CD14-positive monocyte (primary cell): ENCODE data around the gene TTC28. TPM values are rescaled to one million over a fixed set of nuclear protein-coding genes. Genes with fewer than 3 reads are reported as not detected.
A peak's percentile ranks its signal among the peaks of the same experiment; 100 is the strongest.

ENCODE experiments used
- DNase-seq, 3 donors: peaks; one replicate each; pipeline ENCODE4 v3.0.0-alpha.2; 2011 to 2022
- H2AFZ ChIP-seq: 2 replicates; pipeline ENCODE4 v1.6.0; 2012; ENCODE audit warnings: mild to moderate bottlenecking, low read depth, low read length, inconsistent platforms; ENCODE audit not compliant: insufficient read depth, poor library complexity, severe bottlenecking
- H3K27ac ChIP-seq, 2 donors: 1 replicate in 1 of 2; 2 replicates in 1 of 2; pipeline ENCODE4 v1.5.1; 2012 to 2013; ENCODE audit warnings: low read length in 2 of 2, control low read depth in 1 of 2, inconsistent platforms in 1 of 2, low read depth in 1 of 2, mild to moderate bottlenecking in 1 of 2
- H3K27me3 ChIP-seq, 2 donors: one replicate each; pipeline versions ENCODE4 v1.6.0 to v1.6.1; 2011 to 2013; ENCODE audit warnings: low read length in 2 of 2; ENCODE audit not compliant: control insufficient read depth in 2 of 2, insufficient read depth in 2 of 2
- H3K36me3 ChIP-seq, 2 donors: replicated peaks in 1 of 2; 1 replicate in 1 of 2; 2 replicates in 1 of 2; pipeline versions ENCODE4 v1.5.1 to v1.6.1; 2012 to 2013; ENCODE audit warnings: low read length in 2 of 2, control low read depth in 1 of 2, inconsistent platforms in 1 of 2, mild to moderate bottlenecking in 1 of 2; ENCODE audit not compliant: insufficient read depth in 2 of 2, control insufficient read depth in 1 of 2
- H3K4me1 ChIP-seq, 2 donors: 1 replicate in 1 of 2; 2 replicates in 1 of 2; pipeline versions ENCODE4 v1.5.1 to v1.6.1; 2012 to 2013; ENCODE audit warnings: low read length in 2 of 2, control low read depth in 1 of 2, inconsistent platforms in 1 of 2, mild to moderate bottlenecking in 1 of 2, moderate library complexity in 1 of 2; ENCODE audit not compliant: insufficient read depth in 2 of 2, control insufficient read depth in 1 of 2
- H3K4me2 ChIP-seq: replicated peaks from 2 replicates; pipeline ENCODE3; 2012; ENCODE audit warnings: low read length, moderate library complexity, mild to moderate bottlenecking; ENCODE audit not compliant: poor library complexity, severe bottlenecking; ENCODE audit errors: extremely low read depth
- H3K4me3 ChIP-seq, 3 experiments: fragments of 200-600 bp in 1 of 3; sonication (generic) in 1 of 3; replicated peaks in 1 of 3; 1 replicate in 2 of 3; 2 replicates in 1 of 3; pipeline ENCODE4 v1.5.1; 2011 to 2013; ENCODE audit warnings: low read length in 3 of 3, mild to moderate bottlenecking in 3 of 3, control low read depth in 2 of 3, low read depth in 2 of 3, inconsistent platforms in 1 of 3, moderate library complexity in 1 of 3
- H3K79me2 ChIP-seq: 2 replicates; pipeline ENCODE4 v1.6.0; 2012; ENCODE audit warnings: mild to moderate bottlenecking, control low read depth, inconsistent platforms, low read length, moderate library complexity; ENCODE audit not compliant: insufficient read depth
- H3K9ac ChIP-seq: 2 replicates; pipeline ENCODE4 v1.6.0; 2017; ENCODE audit warnings: low read length, mild to moderate bottlenecking; ENCODE audit not compliant: insufficient read depth, poor library complexity, severe bottlenecking
- H3K9me3 ChIP-seq, 2 donors: replicated peaks in 1 of 2; 1 replicate in 1 of 2; 2 replicates in 1 of 2; pipeline versions ENCODE4 v1.5.1 to v1.6.1; 2012 to 2013; ENCODE audit warnings: low read length in 2 of 2, control low read depth in 1 of 2; ENCODE audit not compliant: control insufficient read depth in 1 of 2, insufficient read depth in 1 of 2
- H4K20me1 ChIP-seq: 2 replicates; pipeline ENCODE4 v1.6.0; 2012; ENCODE audit warnings: mild to moderate bottlenecking, low read length, control low read depth, moderate library complexity; ENCODE audit not compliant: insufficient read depth
- H3K27ac Mint-ChIP-seq, 7 donors: one replicate each; pipeline ENCODE4 v1.8.0; 2020; ENCODE audit warnings: mild to moderate bottlenecking in 7 of 7, mixed read lengths in 7 of 7, moderate library complexity in 6 of 7, inconsistent platforms in 2 of 7
- H3K27me3 Mint-ChIP-seq, 3 donors: one replicate each; pipeline ENCODE4 v1.8.0; 2021 to 2022; ENCODE audit warnings: low read depth in 3 of 3, mild to moderate bottlenecking in 3 of 3, mixed read lengths in 3 of 3, moderate library complexity in 3 of 3, inconsistent platforms in 1 of 3
- H3K36me3 Mint-ChIP-seq, 2 donors: one replicate each; pipeline ENCODE4 v1.8.0; 2020; ENCODE audit warnings: mixed read lengths in 2 of 2, inconsistent platforms in 1 of 2, mild to moderate bottlenecking in 1 of 2
- H3K4me1 Mint-ChIP-seq: one replicate; pipeline ENCODE4 v1.8.0; 2020; ENCODE audit warnings: mild to moderate bottlenecking, mixed read lengths
- H3K4me3 Mint-ChIP-seq, 2 donors: one replicate each; pipeline ENCODE4 v1.8.0; 2020; ENCODE audit warnings: mild to moderate bottlenecking in 2 of 2, mixed read lengths in 2 of 2, moderate library complexity in 1 of 2
- H3K9me3 Mint-ChIP-seq, 7 donors: one replicate each; pipeline ENCODE4 v1.8.0; 2020 to 2022; ENCODE audit warnings: mixed read lengths in 7 of 7, mild to moderate bottlenecking in 6 of 7, moderate library complexity in 6 of 7, inconsistent platforms in 2 of 7
- WGBS: methylation state at CpG from one replicate; pipeline ENCODE4 v1.1.5; 2013; ENCODE audit warnings: missing lambda C conversion rate; ENCODE audit not compliant: insufficient coverage; 5-methylcytosine and 5-hydroxymethylcytosine counted together
- intact Hi-C, 2 donors: fragments of 100-400 bp; cut with micrococcal nuclease; formaldehyde crosslinking; loops; one replicate each; pipeline versions ENCODE4 v1.15.0 to v1.15.1; 2023
- polyA plus RNA-seq, 3 donors: library from polyadenylated mRNA; depleted of rRNA in 1 of 3; unstranded in 2 of 3; stranded (reverse) in 1 of 3; fragments of 300-500 nt in 2 of 3; fragments of >200 nt in 1 of 3; fragmentation: Illumina TruSeq in 2 of 3; gene quantifications; 1 replicate in 2 of 3; 2 replicates in 1 of 3; pipeline ENCODE4 v1.2.3, GENCODE V29; 2012 to 2021
- TF ChIP-seq, protein P1 (sequence below): fragments of 200-600 bp; IDR thresholded peaks from one replicate; pipeline ENCODE4 v1.8.0; 2022; ENCODE audit warnings: antibody characterized with exemption, mild to moderate bottlenecking

TTC28 gene
- polyA plus RNA-seq, 3 donors, result 0.24 to 0.61 TPM; not detected in 1

DNA sequence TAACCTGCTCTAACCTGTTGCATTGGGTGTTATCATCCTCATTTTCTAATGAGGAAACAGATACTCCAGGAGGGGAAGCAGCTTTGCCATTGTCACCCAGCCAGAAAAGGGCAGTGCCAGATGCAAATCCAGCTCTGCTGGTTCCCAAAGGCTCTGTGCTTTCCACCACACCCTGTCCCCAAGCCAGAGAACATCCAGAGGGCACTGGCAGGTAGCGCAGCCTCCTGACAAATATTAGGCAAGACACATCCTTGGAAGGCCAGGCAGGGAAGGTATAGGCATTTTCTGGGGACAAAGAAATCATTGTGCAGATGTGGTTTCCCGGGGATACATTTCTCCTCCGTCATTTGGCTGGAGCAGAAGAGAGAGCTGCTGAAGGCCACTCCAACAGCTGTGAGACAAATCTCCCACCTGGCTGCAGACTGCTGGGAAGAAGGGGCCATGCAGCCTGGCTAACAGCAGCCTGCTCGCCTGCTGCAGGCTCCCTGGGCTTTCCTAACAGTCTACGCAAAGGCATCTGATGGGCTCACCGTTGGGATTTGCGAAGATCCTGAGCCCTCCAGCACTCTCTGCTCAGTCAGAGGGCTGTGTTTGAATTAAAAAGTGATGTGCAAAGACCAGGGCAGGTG, 666.7 kb downstream of the TTC28 start:
- Histone ChIP-seq H2AFZ (no peak overlapping the region), H3K4me1 (no peaks in the 10 kb centered on the region), H3K27me3 (no peaks in the 10 kb centered on the region), H3K36me3 (no peaks in the 10 kb centered on the region), H3K9ac (no peak overlapping the region), H3K27ac (no peak overlapping the region), H3K4me2 (no peak overlapping the region), H3K79me2 (no peaks in the 10 kb centered on the region), H4K20me1 (no peaks in the 10 kb centered on the region), H3K4me3 (no peak overlapping the region), H3K9me3 (no peaks in the 10 kb centered on the region)
- Mint-ChIP-seq H3K36me3 (no peaks in the 10 kb centered on the region), H3K4me3 (no peak overlapping the region), H3K9me3 (no peaks in the 10 kb centered on the region), H3K4me1 (peaks cover 5% of the 10 kb centered on the region), H3K27ac (peak overlapping the region in 1 of 7 donors; percentile 68), H3K27me3 (no peaks in the 10 kb centered on the region)
- DNase-seq, result no peak
- intact Hi-C loops, result no loop called here
- TF ChIP-seq, protein P1, sequence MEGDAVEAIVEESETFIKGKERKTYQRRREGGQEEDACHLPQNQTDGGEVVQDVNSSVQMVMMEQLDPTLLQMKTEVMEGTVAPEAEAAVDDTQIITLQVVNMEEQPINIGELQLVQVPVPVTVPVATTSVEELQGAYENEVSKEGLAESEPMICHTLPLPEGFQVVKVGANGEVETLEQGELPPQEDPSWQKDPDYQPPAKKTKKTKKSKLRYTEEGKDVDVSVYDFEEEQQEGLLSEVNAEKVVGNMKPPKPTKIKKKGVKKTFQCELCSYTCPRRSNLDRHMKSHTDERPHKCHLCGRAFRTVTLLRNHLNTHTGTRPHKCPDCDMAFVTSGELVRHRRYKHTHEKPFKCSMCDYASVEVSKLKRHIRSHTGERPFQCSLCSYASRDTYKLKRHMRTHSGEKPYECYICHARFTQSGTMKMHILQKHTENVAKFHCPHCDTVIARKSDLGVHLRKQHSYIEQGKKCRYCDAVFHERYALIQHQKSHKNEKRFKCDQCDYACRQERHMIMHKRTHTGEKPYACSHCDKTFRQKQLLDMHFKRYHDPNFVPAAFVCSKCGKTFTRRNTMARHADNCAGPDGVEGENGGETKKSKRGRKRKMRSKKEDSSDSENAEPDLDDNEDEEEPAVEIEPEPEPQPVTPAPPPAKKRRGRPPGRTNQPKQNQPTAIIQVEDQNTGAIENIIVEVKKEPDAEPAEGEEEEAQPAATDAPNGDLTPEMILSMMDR, result no peak
- 94% methylated on average over 7 of the region's 7 CpGs for WGBS

DNA sequence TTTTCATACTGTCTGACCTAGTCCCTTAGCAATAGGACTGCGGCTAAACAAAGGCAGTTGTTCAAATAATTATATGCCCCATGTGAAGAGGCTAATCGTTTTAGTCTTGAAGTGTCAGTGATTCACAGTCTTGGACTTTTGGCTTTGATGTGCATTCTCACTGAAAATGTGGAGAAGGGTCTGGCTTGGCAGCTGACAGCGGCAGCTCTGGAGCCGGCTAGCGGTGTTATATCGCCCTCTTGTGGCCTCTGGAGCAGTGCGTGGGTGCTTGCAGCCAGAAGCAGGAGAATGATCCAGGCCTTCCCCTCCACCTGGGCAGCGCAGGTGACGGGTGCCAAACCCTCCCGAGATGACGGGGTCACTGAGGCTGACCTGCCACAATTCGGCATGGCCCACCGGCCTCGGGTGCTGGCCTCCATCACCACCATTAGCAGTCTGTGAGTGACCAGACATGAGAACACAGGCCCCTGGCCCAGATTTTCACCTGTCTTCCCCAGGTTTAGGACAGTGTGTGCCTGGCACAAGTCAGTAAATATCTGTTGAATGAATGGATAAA, 670.3 kb downstream of the TTC28 start:
- Histone ChIP-seq H3K27ac (no peak overlapping the region), H4K20me1 (no peaks in the 10 kb centered on the region), H3K4me1 (no peaks in the 10 kb centered on the region), H2AFZ (no peak overlapping the region), H3K79me2 (no peaks in the 10 kb centered on the region), H3K9ac (no peak overlapping the region), H3K27me3 (no peaks in the 10 kb centered on the region), H3K4me3 (no peak overlapping the region), H3K9me3 (no peaks in the 10 kb centered on the region), H3K36me3 (no peaks in the 10 kb centered on the region), H3K4me2 (no peak overlapping the region)
- intact Hi-C loops, result loop anchor here (2.0 to 5.0 kb wide), 3 partner anchors 123 to 1252 kb away; no protein-coding TSS in a partner anchor
- peak; percentile 30 to 61 (median 60) for DNase-seq
- no peak overlapping the region for H3K27ac Mint-ChIP-seq
- H3K27me3 Mint-ChIP-seq, result no peaks in the 10 kb centered on the region
- no peak overlapping the region for H3K4me3 Mint-ChIP-seq
- no peaks in the 10 kb centered on the region for H3K36me3 Mint-ChIP-seq
- TF ChIP-seq, protein P1, result peak; percentile 96
- WGBS, result 21% methylated on average over 14 of the region's 14 CpGs
- no peaks in the 10 kb centered on the region for H3K4me1 Mint-ChIP-seq
- H3K9me3 Mint-ChIP-seq, result no peaks in the 10 kb centered on the region
